Measurements from ENCODE around the gene DGKD. TPM values are rescaled to one million over a fixed set of nuclear protein-coding genes. Genes with fewer than 3 reads are reported as not detected.
A peak's percentile ranks its signal among the peaks of the same experiment; 100 is the strongest.
"Not testable (repeated sequence)": the region's sequence is repeated elsewhere in the genome, so short reads cannot be mapped to it uniquely, and the experiment has no call there.

Gene DGKD
- polyA plus RNA-seq, 3 donors = 30.3 to 31.1 (median 30.4) TPM

GRCh38 chr2:233332125-233332524 is 22.2 kb upstream of the DGKD start:
- no peak for DNase-seq (ENCODE audit: extremely low read depth in 1 of 11, low read depth in 9 of 11, low spot score in 4 of 11)

- DNase-seq (ENCODE audit: extremely low read depth in 1 of 11, low read depth in 9 of 11, low spot score in 4 of 11) = no peak
Measured at GRCh38 chr2:233334915-233335314, 19.4 kb upstream of the DGKD start.

GRCh38 chr2:233336091-233336490 is 18.2 kb upstream of the DGKD start:
- not testable (repeated sequence) for DNase-seq (ENCODE audit: extremely low read depth in 1 of 11, low read depth in 9 of 11, low spot score in 4 of 11)

DNA sequence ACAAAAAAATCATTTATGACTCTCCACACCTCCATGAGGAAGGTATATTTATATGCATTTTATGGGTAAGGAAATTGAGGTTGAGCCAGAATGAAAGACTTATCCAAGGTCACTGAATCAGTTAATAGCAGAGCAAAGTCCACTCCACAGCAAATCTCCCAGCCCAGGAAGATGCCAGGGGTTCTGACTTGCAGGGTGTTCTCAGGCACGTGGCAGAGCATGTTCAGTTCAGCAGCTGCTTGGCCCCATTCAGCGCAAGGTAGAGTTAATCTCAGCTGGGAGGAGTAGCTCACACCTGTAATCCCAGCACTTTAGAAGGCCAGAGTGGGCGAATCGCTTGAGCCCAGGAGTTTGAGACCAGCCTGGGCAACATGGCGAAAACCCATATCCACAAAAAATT is 17.8 kb upstream of the DGKD start:
- no peak for DNase-seq (ENCODE audit: extremely low read depth in 1 of 11, low read depth in 9 of 11, low spot score in 4 of 11)

DNA sequence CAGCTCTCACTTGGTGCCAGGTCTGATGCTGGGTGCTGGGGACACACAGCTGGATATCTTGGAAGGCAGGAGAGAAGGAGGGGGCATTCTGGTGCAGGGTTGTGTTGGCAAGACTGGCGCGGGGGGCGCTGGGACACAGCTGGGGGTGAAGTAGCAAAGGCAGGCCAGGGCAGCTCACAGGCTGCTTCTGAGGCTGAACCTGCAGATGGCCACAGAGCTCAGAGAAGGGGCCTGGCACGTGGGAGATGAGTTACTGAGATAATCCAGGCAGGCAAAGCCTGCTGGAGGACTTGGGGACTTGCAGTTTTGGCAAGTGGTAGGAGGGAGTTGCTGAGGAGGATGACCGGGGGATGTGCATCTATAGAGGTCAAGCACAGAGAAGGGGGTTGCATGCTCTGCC is 16.2 kb upstream of the DGKD start:
- no peak for DNase-seq (ENCODE audit: extremely low read depth in 1 of 11, low read depth in 9 of 11, low spot score in 4 of 11)

DNA sequence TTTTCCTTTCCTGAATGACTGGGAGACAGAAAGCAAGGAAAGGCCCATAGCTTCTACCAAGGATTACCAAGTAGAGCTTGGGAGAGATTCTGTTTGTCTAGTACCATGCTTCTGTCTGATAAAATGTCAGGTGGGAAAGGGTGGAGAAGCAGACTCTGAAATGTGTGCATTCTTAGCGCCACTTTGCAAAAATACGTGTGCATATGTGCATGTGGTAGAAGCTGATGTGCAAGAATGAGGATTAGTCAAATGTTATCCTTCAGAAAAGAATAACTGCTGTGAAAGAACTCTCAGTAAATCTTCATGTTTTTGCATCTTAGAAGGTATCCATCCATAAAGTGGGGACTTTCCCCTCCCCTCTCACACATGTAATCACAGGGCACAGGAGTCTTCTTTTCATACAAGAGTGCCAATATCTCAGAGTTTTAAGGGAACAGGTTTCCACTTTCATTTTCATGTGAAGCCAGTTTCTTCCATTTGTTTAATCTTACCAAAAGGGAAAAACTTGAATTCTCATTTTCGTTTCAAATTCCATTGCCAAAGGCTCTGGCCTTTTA is 15.4 kb upstream of the DGKD start:
- no peak for DNase-seq (ENCODE audit: extremely low read depth in 1 of 11, low read depth in 9 of 11, low spot score in 4 of 11)

- DNase-seq (ENCODE audit: extremely low read depth in 1 of 11, low read depth in 9 of 11, low spot score in 4 of 11) = no peak
Measured at GRCh38 chr2:233339427-233339826, 14.9 kb upstream of the DGKD start.

- no peak for DNase-seq (ENCODE audit: extremely low read depth in 1 of 11, low read depth in 9 of 11, low spot score in 4 of 11)
Measured at GRCh38 chr2:233341296-233341695, 13.0 kb upstream of the DGKD start.

DNA sequence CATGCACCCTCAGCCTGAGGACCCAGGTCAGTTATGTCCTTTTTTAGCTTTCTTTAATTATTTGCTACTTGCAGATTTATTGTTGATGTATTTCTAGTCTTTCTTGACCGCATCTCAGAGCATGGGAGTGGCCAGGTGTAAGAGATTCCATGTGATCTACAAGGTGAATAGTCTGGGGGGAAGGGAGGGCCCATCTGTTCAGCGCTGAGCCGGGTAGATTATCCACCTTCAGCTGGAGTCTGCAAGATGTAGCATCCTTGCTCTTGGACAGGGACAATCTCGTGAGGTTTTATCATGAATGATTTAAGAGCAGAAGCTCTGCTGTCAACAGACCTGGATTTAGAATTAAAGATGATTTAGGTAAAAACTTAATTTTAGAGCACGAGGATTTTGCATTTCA is 12.0 kb upstream of the DGKD start:
- DNase-seq (ENCODE audit: extremely low read depth in 1 of 11, low read depth in 9 of 11, low spot score in 4 of 11) = no peak

DNA sequence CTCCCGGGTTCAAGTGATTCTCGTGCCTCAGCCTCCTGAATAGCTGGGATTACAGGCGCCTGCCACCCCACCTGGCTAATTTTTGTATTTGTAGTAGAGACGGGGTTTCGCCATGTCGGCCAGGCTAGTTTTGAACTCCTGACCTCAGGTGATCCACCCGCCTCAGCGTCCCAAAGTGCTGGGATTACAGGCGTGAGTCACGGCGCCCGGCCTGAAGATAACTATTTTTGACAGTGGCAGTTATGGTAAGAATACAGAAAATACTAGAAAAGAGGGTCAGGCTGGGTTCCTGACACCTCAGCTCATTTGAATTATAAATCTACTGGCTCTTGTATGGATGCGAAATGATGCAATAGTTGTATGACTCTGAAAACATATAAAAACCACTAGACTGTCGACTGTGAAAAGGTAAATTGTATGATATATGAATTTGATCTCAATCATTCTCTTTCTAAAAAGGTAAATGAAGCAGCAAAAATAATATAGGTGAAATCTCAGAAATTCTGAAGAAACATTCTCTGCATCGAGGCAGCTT is 11.1 kb upstream of the DGKD start:
- DNase-seq (ENCODE audit: extremely low read depth in 1 of 11, low read depth in 9 of 11, low spot score in 4 of 11) = no peak

GRCh38 chr2:233346376-233346775 is 7.9 kb upstream of the DGKD start:
- DNase-seq (ENCODE audit: extremely low read depth in 1 of 11, low read depth in 9 of 11, low spot score in 4 of 11) = no peak

- no peak for DNase-seq (ENCODE audit: extremely low read depth in 1 of 11, low read depth in 9 of 11, low spot score in 4 of 11)
Measured at GRCh38 chr2:233346930-233347329, 7.4 kb upstream of the DGKD start.

DNA sequence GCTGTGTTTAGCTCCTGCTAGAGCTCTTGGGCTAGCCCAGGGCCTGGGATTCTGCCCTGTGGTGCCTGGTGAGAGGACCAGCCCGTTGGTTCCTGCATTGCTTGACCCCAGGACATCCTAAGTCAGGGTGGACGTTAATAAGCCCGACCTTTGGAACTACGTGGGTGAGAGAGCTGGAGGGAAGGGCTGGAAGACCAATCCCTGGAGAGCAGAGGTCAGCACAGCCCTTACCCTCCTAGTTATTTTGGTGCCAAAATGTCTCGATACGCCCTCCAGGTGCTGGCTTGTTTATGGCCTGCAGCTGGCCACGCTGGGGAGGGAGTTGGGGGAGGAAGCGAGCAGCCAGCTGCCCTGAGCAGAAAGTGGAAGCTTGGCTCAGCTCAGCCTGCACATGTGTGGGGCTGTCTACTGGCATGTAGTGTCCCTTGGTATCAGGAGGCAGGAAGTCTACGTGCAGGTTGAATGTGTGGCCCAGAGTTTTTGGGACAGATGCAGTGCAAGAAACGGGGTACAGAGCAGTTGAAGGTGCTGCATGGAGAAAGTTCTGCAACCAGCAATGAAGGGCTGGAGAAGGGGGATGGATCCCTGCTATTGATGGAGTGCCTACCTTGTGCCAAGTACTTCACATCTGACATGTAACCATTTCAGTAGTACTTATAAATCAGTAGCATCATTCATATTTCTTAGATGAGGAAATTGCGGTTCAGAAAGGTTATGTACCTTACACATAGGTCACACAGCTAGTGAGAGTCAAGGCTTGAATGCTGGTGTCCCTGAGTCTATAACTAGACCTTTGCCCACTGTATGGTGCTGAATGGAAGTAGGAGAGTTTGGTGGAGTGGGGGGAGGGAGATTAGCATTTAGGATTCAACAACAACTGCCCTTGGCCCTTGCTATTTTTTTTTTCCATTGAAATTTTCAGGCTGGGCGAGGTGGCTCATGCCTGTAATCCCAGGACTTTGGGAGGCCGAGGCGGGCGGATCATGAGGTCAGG is 5.0 kb upstream of the DGKD start:
- peak in 1 of 11 donors; percentile 52 for DNase-seq (ENCODE audit: extremely low read depth in 1 of 11, low read depth in 9 of 11, low spot score in 4 of 11)

DNA sequence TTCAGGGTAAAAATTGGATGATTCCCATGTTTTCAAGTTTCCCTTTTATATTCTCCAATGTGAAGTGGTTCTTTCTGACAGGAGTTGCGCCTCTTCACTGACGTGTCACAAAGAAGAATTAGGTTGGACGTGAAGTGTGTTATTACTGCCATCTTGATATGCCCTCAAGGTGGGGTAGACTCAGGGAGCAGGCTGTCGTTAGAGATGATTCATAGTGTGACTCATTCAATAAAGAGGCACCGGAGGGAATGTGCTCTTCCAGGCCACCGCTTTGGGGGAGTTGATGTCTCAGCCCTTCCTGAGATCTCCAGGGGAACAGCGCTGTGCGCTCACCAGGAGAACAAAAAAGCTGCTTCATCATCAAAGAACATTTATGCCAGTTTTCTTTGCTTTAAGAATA is 3.6 kb upstream of the DGKD start:
- no peak for DNase-seq (ENCODE audit: extremely low read depth in 1 of 11, low read depth in 9 of 11, low spot score in 4 of 11)

GRCh38 chr2:233351423-233351822 is 2.9 kb upstream of the DGKD start:
- DNase-seq (ENCODE audit: extremely low read depth in 1 of 11, low read depth in 9 of 11, low spot score in 4 of 11) = no peak

DNA sequence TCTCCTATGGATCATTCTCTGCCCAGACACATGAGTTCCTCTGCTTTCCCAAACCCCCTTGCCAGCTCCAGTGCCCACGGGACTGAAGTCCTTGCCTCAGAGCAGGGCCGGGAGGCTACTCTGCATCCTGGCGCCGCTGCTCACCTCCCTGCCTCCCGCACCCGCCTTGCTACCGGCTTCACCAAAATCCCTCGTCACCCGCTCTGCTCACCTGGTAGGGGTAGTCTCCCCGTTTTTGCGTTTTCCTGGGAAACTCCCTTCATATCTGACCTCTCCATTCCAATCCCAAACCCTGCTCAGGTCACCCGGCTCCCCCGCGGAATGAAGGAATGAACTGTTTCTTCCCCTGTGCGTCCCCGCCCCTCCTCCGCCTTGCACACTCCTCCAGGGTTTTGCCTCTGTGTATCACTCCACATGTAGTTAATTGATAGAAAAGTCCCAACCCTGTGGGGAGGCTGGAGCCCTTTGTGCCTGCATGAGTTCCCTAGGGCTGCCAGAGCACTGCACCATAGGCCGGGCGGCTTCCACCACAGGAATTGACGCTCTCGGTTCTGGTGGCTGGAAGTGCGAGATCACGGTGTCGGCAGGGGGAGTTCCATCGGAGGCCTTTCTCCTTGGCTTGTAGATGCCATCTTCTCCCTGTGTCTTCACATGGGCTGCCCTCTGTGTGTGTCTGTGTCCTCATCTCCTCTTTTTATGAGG is 2.0 kb upstream of the DGKD start:
- no peak for DNase-seq (ENCODE audit: extremely low read depth in 1 of 11, low read depth in 9 of 11, low spot score in 4 of 11)

GRCh38 chr2:233353101-233353768 is 1.1 kb upstream of the DGKD start:
- no peak for DNase-seq (ENCODE audit: extremely low read depth in 1 of 11, low read depth in 9 of 11, low spot score in 4 of 11)

GRCh38 chr2:233354500-233354924 is 218 bp downstream of the DGKD start:
- DNase-seq (ENCODE audit: extremely low read depth in 1 of 11, low read depth in 9 of 11, low spot score in 4 of 11) = no peak

- no peak for DNase-seq (ENCODE audit: extremely low read depth in 1 of 11, low read depth in 9 of 11, low spot score in 4 of 11)
Measured at GRCh38 chr2:233354971-233355574, 779 bp downstream of the DGKD start.

Measured in renal cortex interstitium (tissue), 11 donors.